T-helper 1 cell treated with Interleukin-12 subunit alpha and Interleukin-12 subunit beta and Interleukin-4 antibody, amounts not matched to agents 30 μg/mL and 1 μg/mL, for 36 hours (primary cell): Measurements from ENCODE around the gene ERP29.
A peak's percentile ranks its signal among the peaks of the same experiment; 100 is the strongest.
"Not testable (repeated sequence)": the region's sequence is repeated elsewhere in the genome, so short reads cannot be mapped to it uniquely, and the experiment has no call there.

Source experiments
- H3K27ac Mint-ChIP-seq: one replicate; pipeline ENCODE4 v1.8.0; 2021; ENCODE audit warnings: mild to moderate bottlenecking, mixed read lengths
- H3K27me3 Mint-ChIP-seq: one replicate; pipeline ENCODE4 v1.8.0; 2021; ENCODE audit warnings: low read depth, mixed read lengths
- H3K36me3 Mint-ChIP-seq: one replicate; pipeline ENCODE4 v1.8.0; 2021; ENCODE audit warnings: low read depth, mixed read lengths
- H3K4me1 Mint-ChIP-seq: one replicate; pipeline ENCODE4 v1.8.0; 2021; ENCODE audit warnings: low read depth, mixed read lengths
- H3K4me3 Mint-ChIP-seq: one replicate; pipeline ENCODE4 v1.8.0; 2021; ENCODE audit warnings: mild to moderate bottlenecking, moderate library complexity, mixed read lengths
- H3K9me3 Mint-ChIP-seq: one replicate; pipeline ENCODE4 v1.8.0; 2021; ENCODE audit warnings: mixed read lengths

ERP29 gene

DNA sequence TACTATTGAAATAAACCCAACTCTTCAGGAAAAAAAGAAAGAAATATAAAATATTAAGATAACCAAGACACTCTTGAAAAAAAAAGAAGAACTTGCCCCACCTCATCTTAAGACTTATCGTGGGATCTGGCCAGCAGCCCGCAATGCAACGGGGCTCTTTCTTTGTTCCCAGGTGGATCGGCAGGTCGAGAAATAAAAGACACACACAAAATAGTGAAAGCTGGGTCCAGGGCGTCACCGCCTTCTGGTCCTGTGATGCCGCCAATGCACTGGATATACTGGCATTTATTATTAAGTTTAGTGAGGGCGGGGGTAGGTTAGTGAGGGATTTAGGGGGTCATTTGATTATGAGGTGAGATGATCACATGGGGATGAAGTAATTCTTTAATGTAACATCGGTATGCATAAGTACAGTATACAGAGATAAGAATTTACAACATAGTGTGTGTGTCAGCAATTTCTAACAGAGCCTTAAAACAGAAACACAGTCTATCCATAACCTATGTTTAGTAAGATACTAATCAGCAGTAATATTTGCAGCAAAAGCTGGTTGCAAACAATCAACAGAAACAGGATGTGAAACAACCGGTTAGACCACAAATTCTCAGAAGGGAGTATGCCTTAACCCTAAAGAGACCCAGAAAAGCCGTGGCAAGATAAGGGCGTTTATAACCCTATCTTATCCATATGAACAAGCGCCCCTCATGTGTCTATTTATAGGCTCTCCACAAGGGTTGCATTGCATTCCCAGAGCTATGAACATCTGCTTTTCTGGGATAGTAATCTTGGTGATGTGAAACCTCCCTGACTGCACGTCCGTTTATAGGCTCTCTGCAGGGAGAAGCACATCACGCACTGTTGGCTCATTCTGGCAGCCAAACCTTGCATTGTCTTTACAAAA, 18.8 kb upstream of the ERP29 start:
- H3K36me3 Mint-ChIP-seq = peaks cover 21% of the 10 kb centered on the region
- H3K4me1 Mint-ChIP-seq = peaks cover 59% of the 10 kb centered on the region
- H3K4me3 Mint-ChIP-seq = peak overlapping the region; percentile 79
- H3K27me3 Mint-ChIP-seq, H3K9me3 Mint-ChIP-seq: not testable (repeated sequence)
- H3K27ac Mint-ChIP-seq = peak overlapping the region; percentile 85

DNA sequence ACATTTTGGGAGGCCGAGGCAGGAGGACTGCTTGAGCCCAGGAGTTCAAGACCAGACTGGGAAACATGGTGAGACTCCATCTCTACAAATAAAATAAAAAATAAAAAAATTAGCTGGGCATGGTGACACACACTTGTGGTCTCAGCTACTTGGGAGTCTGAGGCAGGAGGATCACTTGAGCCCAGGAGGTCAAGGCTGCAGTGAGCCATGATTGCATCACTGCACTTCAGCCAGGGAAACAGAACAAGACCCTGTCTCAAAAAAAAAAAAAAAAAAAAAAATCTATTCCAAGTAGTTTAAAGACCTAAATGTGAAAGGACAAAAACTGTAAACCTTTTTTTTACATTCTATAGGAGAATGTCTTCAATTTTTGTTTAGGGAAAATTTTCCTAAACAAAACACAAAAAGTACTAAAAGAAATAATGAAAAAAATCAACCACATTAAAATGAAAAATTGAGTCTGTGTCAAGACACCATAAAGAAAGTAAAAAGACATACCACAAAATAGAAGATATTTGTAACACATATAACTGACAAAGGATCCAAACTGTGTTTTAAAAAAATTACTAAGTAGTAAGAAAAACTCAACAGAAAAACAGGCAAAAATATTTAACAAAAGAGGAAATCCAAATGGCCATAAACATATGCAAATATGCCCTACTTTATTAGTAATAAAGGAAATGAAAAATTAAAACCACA, 17.3 kb upstream of the ERP29 start:
- peak overlapping the region; percentile 85 for H3K27ac Mint-ChIP-seq
- no peak overlapping the region for H3K4me3 Mint-ChIP-seq
- no peaks in the 10 kb centered on the region for H3K27me3 Mint-ChIP-seq
- no peaks in the 10 kb centered on the region for H3K9me3 Mint-ChIP-seq
- peaks cover 16% of the 10 kb centered on the region for H3K36me3 Mint-ChIP-seq
- peaks cover 64% of the 10 kb centered on the region for H3K4me1 Mint-ChIP-seq

DNA sequence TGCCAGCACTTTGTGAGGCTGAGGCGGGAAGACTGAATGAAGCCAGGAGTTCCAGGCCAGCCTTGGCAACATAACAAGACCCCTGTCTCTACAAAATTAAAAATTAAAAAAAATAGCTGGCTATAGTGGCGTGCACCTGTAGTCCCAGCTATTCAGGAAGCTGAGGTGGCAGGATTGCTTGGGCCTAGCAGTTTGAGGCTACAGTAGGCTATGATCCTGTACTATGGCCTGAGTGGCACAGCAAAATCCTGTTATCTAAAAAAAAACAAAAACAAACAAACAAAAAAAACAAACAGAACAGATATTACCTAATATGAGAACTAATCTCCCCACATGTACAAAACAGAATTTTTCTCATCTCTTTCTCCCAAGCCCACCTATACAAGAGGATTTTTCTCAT, 15.9 kb upstream of the ERP29 start:
- H3K27ac Mint-ChIP-seq = no peak overlapping the region
- no peak overlapping the region for H3K4me3 Mint-ChIP-seq
- no peaks in the 10 kb centered on the region for H3K27me3 Mint-ChIP-seq

DNA sequence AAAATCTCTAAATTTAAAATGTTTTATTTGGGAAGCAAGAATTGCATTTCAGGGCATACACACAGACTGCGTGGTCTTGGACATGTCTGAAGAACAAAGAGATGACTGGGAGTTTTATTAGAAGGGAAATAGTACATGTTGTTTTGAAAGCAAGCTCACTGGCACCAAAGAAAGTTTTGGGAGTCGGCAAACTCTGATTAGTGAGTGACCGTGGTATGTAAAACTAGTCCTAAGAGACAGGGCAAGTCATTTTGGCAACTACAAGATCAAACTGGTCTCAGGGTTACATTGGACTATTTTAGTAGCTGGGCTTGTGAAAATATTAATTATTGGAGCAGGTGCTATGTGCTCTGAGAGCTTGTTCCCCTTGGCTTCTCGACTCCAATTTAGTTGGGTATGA, 15.2 kb upstream of the ERP29 start:
- Mint-ChIP-seq H3K27ac (no peak overlapping the region), H3K4me1 (peaks cover 67% of the 10 kb centered on the region), H3K4me3 (no peak overlapping the region), H3K27me3 (no peaks in the 10 kb centered on the region), H3K9me3 (no peaks in the 10 kb centered on the region), H3K36me3 (peaks cover 15% of the 10 kb centered on the region)

More for the DNA sequence above, 15.9 kb upstream of the ERP29 start:
- peaks cover 67% of the 10 kb centered on the region for H3K4me1 Mint-ChIP-seq
- peaks cover 12% of the 10 kb centered on the region for H3K36me3 Mint-ChIP-seq
- H3K9me3 Mint-ChIP-seq = no peaks in the 10 kb centered on the region

DNA sequence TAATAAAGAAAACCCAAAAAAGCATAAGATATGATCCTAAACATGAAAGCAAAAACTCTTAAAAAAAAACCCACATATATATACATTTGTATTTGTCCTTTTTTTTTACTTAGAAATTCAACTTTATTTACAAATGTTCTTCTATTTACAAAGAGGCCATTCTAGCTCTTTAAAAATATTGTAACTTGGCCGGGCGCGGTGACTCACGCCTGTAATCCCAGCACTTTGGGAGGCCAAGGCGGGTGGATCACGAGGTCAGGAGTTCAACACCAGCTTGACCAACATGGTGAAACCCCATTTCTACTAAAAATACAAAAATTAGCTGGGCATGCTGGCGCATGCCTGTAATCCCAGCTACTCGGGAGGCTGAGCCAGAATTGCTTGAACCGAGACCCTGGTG, 14.1 kb upstream of the ERP29 start:
- H3K27me3 Mint-ChIP-seq, H3K27ac Mint-ChIP-seq, H3K4me3 Mint-ChIP-seq, H3K9me3 Mint-ChIP-seq: not testable (repeated sequence)
- peaks cover 59% of the 10 kb centered on the region for H3K4me1 Mint-ChIP-seq
- peaks cover 16% of the 10 kb centered on the region for H3K36me3 Mint-ChIP-seq

DNA sequence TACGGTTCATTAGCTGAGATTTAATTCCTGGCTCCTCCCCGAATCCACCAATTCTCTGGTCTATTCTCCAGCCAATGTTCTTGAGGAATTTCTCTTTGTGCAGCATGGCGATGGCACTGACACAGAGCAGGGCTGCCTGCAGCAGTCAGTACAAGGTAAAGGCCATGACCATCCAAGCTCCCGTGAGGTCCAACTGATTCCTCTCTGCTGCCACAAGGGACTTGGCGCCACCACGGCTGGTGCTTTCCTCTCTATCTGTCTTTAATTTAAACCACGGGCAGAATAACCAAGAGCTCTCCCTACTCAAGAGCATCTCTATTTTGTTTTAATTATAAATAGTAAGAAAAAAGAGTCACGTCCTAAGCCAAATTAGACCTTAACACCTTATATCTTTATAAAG, 12.4 kb upstream of the ERP29 start:
- H3K4me1 Mint-ChIP-seq = peaks cover 50% of the 10 kb centered on the region
- H3K27ac Mint-ChIP-seq = peak overlapping the region; percentile 11

DNA sequence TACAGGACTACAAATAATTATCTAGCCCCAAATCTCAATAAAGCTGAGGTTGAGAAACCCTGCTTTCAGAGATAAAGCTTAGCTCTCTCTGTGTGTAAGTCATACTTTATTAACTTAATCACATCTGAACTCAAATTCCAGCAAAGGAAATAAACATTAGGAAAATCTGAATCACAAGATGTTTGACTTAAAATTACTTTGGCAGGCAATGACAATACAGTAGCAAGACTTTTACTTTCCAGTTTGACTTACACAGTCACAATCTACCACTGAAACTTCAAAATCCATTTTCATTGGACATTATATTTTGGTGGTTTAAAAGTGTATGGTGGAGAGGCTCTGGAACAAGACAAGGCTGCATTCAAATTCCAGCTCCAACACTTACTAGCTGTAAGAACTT, 11.7 kb upstream of the ERP29 start:
- Mint-ChIP-seq H3K4me3 (peak overlapping the region; percentile 44), H3K36me3 (peaks cover 16% of the 10 kb centered on the region), H3K4me1 (peaks cover 53% of the 10 kb centered on the region), H3K27me3 (no peaks in the 10 kb centered on the region), H3K27ac (peak overlapping the region; percentile 44), H3K9me3 (no peaks in the 10 kb centered on the region)

More for the DNA sequence above, 12.4 kb upstream of the ERP29 start:
- Mint-ChIP-seq H3K36me3 (peaks cover 16% of the 10 kb centered on the region), H3K9me3 (no peaks in the 10 kb centered on the region), H3K4me3 (peak overlapping the region; percentile 58), H3K27me3 (no peaks in the 10 kb centered on the region)

DNA sequence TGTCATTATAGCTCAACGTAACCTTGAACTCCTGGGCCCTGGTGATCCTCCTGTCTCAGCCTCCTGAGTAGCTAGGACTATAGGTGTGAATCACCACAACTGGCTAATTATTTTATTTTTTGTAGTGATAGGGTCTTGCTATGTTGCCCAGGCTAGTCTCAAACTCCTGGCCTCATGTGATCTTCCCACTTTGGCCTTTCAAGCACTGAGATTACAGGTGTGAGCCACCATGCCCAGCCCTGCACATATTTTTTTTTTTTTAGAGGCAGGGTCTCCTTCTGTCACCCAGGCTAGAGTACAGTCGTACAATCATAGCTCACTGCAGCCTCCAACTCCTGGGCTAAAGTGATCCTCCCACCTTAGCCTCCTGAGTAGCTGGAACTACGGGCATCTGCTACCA, 9.2 kb upstream of the ERP29 start:
- H3K27ac Mint-ChIP-seq = no peak overlapping the region
- H3K27me3 Mint-ChIP-seq = no peaks in the 10 kb centered on the region
- H3K4me1 Mint-ChIP-seq = peaks cover 42% of the 10 kb centered on the region
- H3K4me3 Mint-ChIP-seq = no peak overlapping the region
- H3K36me3 Mint-ChIP-seq = peaks cover 11% of the 10 kb centered on the region
- H3K9me3 Mint-ChIP-seq = no peaks in the 10 kb centered on the region

DNA sequence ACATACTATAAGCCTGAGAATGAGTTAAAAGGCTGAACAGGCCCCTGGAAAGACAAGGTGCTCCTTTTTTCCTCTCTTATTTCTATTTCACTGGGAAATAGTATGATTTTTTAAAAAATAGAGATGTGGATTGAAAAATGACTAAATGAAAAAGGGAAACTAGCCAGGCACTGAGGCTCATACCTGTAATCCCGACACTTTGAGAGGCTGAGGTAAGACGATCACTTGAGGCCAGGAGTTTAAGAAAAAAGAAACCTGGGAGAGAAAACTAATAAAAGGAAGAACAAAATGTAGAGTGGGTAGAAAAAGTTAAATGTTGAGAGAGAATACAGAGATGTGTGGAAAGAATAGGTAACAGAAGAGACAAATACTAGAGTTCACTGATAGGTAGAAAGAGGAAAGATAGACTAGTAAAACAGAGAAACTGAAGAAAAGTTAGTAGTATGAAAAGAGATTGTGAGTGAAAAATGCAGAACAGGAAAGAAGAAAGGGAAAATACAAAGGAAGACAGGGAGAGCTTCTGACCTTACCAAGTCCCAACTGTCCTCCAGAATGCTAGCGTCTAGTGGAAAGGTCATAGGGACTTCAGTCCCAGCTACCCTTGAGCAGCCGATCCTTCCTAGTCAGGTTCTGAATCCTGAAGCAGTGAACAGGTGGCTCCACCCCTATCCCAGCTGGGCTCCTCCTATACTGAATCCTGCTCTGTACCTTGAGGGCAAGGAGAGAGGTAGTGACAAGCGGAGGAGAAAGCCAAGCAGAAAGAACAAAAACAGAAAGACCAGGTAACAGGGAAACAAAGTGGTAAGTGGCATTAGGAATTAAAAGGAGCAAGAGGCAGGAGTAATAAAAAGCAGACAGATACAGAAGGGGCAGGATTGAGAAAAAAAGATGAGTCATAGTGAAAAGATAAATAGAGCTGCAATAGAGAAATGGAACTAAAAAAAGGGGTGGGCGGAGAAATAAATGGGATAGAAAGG, 7.5 kb upstream of the ERP29 start:
- Mint-ChIP-seq H3K4me3 (peak overlapping the region; percentile 12), H3K9me3 (no peaks in the 10 kb centered on the region), H3K36me3 (peaks cover 13% of the 10 kb centered on the region), H3K27me3 (no peaks in the 10 kb centered on the region), H3K4me1 (peaks cover 39% of the 10 kb centered on the region), H3K27ac (no peak overlapping the region)

DNA sequence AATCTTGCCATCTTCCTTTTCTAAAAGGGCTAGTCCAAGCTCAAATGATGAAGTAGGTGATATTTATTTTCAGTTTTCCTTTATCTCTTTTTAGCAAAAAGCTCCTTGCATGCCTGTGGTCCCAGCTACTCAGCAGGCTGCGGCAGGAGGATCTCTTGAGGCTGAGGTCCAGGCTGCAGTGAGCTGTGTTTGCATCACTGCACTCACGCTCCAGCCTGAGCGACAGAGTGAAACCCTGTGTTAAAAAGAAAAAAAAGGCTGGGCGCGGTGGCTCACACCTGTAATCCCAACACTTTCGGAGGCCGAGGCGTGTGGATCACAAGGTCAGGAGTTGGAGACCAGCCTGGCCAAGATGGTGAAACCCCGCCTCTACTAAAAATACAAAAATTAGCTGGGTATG, 5.3 kb upstream of the ERP29 start:
- peaks cover 35% of the 10 kb centered on the region for H3K4me1 Mint-ChIP-seq
- no peak overlapping the region for H3K27ac Mint-ChIP-seq
- no peak overlapping the region for H3K4me3 Mint-ChIP-seq
- H3K27me3 Mint-ChIP-seq = no peaks in the 10 kb centered on the region
- H3K9me3 Mint-ChIP-seq = no peaks in the 10 kb centered on the region
- H3K36me3 Mint-ChIP-seq = peaks cover 14% of the 10 kb centered on the region

DNA sequence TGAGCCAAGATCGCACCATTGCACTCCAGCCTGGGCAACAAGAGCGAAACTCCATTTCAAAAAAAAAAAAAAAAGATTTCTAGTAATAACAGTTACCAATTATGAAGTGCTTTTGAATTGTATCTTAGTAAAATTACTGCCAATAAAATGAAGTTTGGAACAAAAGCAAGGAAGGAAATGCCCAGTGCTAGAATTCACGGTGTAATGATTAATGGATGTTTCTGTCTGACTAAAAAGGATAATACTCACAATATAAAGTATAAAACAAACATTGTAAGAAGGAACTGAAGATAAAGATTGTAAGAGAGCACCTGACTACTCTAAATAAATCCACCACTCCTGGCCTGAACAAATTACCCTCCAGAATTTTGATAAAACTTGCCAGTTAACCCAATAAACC, 4.3 kb upstream of the ERP29 start:
- Mint-ChIP-seq H3K4me1 (peaks cover 33% of the 10 kb centered on the region), H3K36me3 (peaks cover 13% of the 10 kb centered on the region), H3K9me3 (no peaks in the 10 kb centered on the region), H3K27ac (no peak overlapping the region), H3K27me3 (no peaks in the 10 kb centered on the region), H3K4me3 (no peak overlapping the region)

DNA sequence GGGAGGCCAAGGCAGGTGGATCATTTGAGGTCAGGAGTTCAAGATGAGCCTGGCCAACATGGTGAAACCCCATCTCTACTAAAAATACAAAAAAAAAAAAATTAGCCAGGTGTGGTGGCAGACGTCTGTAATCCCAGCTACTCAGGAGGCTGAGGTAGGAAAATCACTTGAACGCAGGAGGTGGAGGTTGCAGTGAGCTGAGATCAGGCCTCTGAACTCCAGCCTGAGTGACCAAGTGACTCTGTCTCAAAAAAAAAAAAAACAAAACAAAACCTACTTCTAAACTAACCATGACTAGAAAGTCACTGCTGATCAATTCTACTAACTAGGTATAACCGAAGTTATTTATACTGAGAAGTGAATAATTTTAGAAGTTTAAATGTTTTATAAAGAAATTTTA, 3.6 kb upstream of the ERP29 start:
- H3K4me3 Mint-ChIP-seq, H3K27me3 Mint-ChIP-seq, H3K9me3 Mint-ChIP-seq, H3K27ac Mint-ChIP-seq: not testable (repeated sequence)
- Mint-ChIP-seq H3K36me3 (peaks cover 19% of the 10 kb centered on the region), H3K4me1 (peaks cover 38% of the 10 kb centered on the region)

DNA sequence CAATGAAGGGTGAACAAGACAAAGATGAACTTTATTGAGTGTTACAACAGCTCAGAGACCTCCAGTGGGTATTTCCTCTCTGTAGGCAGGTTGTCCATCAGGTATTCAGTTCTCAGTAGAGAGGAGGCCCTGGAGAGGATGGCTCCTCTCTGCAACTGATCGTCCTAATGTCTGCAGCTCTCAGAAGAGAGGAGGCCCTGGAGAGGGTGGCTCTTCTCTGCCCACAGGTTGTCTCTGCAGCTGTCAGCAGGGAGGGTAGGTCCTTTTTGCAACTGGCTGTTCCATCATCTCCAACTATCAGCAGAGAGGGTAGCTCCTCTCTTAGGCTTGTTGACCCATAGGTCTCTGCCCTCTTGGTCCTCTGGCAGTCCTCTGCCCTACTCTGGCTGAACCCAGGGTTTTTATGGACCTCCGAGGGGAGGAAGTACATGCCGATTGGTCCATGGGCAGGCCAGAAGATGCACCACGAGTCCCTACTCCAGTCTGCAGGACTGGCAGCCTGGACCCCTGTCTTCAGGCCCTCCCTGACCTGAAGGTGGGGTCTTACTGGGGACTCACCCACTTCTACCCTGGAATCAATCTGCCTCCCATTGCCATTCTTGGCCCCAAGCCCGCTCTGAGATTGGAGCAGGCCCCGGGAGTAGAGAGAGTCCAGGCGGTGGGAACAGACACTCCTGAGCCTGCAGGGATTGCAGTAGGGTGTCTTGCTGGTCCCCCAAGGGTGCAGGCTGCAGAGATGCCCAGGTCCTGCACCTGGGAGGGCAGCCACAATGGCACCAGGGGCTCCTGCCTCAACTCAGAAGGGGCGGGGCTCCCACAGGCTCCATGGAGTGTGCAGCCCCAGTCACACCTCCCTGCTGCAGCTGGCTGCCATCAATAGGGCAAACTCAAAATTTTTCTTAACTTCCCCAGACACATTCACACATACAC, 2.5 kb upstream of the ERP29 start:
- no peaks in the 10 kb centered on the region for H3K27me3 Mint-ChIP-seq
- H3K9me3 Mint-ChIP-seq = peaks cover 1% of the 10 kb centered on the region
- peaks cover 41% of the 10 kb centered on the region for H3K4me1 Mint-ChIP-seq
- H3K4me3 Mint-ChIP-seq = peak overlapping the region; percentile 85
- no peak overlapping the region for H3K27ac Mint-ChIP-seq
- H3K36me3 Mint-ChIP-seq = peaks cover 25% of the 10 kb centered on the region
